ENCODE data around the gene FBXL7. TPM values are rescaled to one million over a fixed set of nuclear protein-coding genes. Genes with fewer than 3 reads are reported as not detected.

The FBXL7 gene
- total RNA-seq, 2 experiments from 2014 or later, result not detected

DNA sequence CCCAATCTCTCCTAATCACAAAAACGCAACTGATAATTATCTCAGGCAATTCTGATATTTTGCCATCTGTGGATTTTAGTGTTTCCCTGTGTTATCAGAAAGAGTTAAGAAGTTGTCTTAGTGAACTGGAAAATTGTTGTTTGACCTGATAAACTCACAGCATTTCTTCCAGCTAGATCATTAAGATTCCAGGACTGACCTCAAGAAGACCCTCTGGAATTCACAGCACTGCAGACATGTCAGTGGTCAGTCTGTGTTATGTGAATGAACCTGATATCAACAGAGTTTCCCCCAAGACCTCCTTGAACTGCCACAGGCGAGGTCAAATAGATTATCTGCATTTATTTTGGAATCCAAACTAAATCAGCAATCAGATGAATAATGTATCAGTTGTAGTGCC is 174.7 kb downstream of the FBXL7 start:
- no peaks in the 10 kb centered on the region for H3K27me3 Mint-ChIP-seq
- ATAC-seq (ENCODE audit: low read depth) (no peak), DNase-seq (no peak)
- H3K36me3 Mint-ChIP-seq, result no peaks in the 10 kb centered on the region
- H3K27ac Mint-ChIP-seq, result no peak overlapping the region
- H3K4me3 Mint-ChIP-seq, result no peak overlapping the region
- POLR2A ChIA-PET, result no interaction called here
- no peaks in the 10 kb centered on the region for H3K4me1 Mint-ChIP-seq
- peaks cover 3% of the 10 kb centered on the region for H3K9me3 Mint-ChIP-seq

DNA sequence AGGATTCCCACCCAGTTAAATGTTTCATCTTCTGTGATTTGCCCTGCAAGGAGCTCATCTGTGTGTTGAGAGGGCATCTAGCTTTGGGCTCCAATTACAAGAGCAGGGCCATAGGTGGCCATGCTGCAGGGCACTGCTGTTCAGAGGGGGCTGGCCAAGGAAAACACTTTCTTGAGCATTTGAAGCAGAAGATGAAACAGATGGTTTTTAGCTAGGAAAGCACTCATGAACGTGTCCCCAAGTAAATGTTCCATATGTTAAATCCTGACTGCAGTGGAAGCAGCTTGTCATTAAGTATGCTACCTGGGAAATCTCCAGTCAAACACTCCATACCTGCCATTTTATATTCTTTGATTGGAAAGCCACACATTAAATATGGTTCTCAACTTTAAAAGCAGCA is 176.6 kb downstream of the FBXL7 start:
- no peak for DNase-seq
- H3K36me3 Mint-ChIP-seq, result no peaks in the 10 kb centered on the region

DNA sequence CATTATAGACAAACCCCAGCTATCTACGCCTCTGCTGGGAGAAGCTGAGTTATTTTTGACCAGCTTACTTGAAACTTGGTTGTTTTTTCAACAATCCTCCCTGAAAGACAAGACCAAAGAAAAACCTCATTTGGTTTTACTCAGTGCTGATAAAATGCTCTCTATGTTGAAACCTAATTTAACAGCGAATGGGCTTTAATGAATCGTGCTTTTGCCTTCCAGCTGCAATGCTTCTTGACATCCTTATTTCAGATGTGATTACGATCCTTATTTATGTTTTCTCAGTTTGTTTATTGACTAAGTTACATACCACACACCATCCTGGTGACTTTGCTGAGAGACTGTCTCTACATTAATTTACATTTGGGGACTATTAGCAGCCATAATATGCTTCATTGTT is 179.2 kb downstream of the FBXL7 start:
- H3K27me3 Mint-ChIP-seq, result no peaks in the 10 kb centered on the region
- no peak for ATAC-seq (ENCODE audit: low read depth)
- no peak overlapping the region for H3K4me3 Mint-ChIP-seq
- POLR2A ChIA-PET, result no interaction called here
- H3K9me3 Mint-ChIP-seq, result peaks cover 1% of the 10 kb centered on the region
- no peaks in the 10 kb centered on the region for H3K4me1 Mint-ChIP-seq
- no peak for DNase-seq
- H3K36me3 Mint-ChIP-seq, result no peaks in the 10 kb centered on the region
- no peak overlapping the region for H3K27ac Mint-ChIP-seq

More for the DNA sequence above, 176.6 kb downstream of the FBXL7 start:
- no peak for ATAC-seq (ENCODE audit: low read depth)
- peaks cover 1% of the 10 kb centered on the region for H3K9me3 Mint-ChIP-seq
- no peak overlapping the region for H3K4me3 Mint-ChIP-seq
- no peaks in the 10 kb centered on the region for H3K4me1 Mint-ChIP-seq
- H3K27me3 Mint-ChIP-seq, result no peaks in the 10 kb centered on the region
- POLR2A ChIA-PET, result no interaction called here
- H3K27ac Mint-ChIP-seq, result no peak overlapping the region

DNA sequence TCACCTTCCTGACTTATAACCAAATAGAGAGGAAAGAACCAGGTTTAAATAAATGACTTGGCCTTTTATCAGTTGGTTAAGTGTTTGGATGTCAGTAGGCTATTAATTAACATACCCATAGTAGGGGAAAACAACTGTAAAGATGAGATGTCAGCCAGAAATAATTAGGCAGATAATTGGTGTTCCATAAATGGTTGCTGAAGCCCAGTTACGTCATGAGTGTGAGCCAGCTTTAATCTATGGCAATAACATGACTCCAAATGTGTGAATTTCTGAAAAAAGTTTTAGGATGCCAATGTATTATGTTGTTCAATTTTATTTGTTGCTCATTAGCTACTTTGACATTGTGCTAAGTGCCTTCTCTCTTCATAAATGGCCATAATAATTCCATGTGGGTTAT is 180.5 kb downstream of the FBXL7 start:
- POLR2A ChIA-PET, result no interaction called here
- no peaks in the 10 kb centered on the region for H3K36me3 Mint-ChIP-seq
- no peak overlapping the region for H3K27ac Mint-ChIP-seq
- DNase-seq (no peak), ATAC-seq (ENCODE audit: low read depth) (no peak)
- peaks cover 1% of the 10 kb centered on the region for H3K9me3 Mint-ChIP-seq
- H3K4me3 Mint-ChIP-seq, result no peak overlapping the region
- no peaks in the 10 kb centered on the region for H3K27me3 Mint-ChIP-seq
- H3K4me1 Mint-ChIP-seq, result no peaks in the 10 kb centered on the region

DNA sequence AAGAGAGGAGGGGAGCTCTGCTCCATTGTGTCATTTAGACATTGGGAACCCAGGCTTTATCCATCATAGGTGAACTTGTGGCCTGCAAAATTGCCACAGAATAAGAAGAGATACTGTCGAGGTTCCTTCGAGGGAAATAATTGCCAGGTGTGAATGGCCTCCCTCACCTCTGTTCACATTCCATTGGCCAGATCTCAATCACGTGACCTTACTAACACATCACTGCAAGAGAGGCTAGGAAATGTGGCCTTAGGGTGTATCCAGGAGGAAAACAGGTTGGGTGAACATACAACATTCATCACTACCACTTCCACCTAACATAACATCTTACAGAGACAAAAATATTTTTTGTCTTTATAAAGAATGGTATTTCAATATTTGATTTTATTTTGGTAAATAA is 182.1 kb downstream of the FBXL7 start:
- H3K36me3 Mint-ChIP-seq, result no peaks in the 10 kb centered on the region
- no peak overlapping the region for H3K27ac Mint-ChIP-seq
- ATAC-seq (ENCODE audit: low read depth), result no peak
- POLR2A ChIA-PET, result no interaction called here
- no peak overlapping the region for H3K4me3 Mint-ChIP-seq
- DNase-seq, result no peak
- H3K4me1 Mint-ChIP-seq, result no peaks in the 10 kb centered on the region
- H3K9me3 Mint-ChIP-seq, result peaks cover 1% of the 10 kb centered on the region
- H3K27me3 Mint-ChIP-seq, result no peaks in the 10 kb centered on the region

DNA sequence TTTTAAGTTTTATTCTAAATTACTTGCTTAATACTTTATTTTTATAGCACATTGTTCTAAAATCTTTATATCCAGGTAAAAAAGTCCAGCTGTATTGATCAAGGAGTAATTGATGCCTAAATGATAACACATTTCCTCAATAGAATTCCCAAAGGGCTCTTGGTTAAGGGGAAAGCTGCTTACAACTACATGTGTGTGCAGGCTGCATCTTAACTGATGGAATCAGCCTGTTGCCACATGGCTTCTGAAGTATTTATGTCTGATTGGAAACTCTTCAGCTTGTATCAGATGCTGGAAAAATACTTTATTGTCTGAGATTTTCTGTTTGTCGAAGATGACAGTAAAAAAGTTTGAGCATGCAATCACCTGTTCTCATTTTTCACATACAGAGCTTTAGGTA is 182.6 kb downstream of the FBXL7 start:
- no peaks in the 10 kb centered on the region for H3K27me3 Mint-ChIP-seq
- POLR2A ChIA-PET, result no interaction called here
- H3K27ac Mint-ChIP-seq, result no peak overlapping the region
- DNase-seq (no peak), ATAC-seq (ENCODE audit: low read depth) (no peak)
- peaks cover 1% of the 10 kb centered on the region for H3K9me3 Mint-ChIP-seq
- no peak overlapping the region for H3K4me3 Mint-ChIP-seq
- H3K4me1 Mint-ChIP-seq, result no peaks in the 10 kb centered on the region
- H3K36me3 Mint-ChIP-seq, result no peaks in the 10 kb centered on the region

DNA sequence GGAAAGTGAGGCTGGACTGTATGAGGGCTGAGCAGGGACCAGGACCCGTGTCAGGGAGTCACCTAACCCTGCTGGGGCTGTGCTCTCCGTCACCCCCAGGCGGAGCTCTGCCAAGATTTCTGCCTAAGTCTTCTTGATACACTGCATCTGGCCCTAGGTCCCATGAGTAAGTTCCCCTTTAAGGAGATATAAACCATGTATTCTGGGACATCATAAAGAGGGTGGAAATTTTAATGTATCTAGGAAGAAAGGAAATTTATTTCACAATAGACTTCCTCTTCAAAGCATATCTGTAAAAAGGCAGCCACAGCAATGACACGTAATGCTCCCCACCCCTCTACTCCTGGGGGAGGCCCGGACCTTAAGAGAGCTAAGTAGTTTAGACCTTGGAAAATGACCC is 183.4 kb downstream of the FBXL7 start:
- no peaks in the 10 kb centered on the region for H3K4me1 Mint-ChIP-seq
- no peaks in the 10 kb centered on the region for H3K36me3 Mint-ChIP-seq
- no peaks in the 10 kb centered on the region for H3K27me3 Mint-ChIP-seq
- no peak overlapping the region for H3K27ac Mint-ChIP-seq
- no peak overlapping the region for H3K4me3 Mint-ChIP-seq
- H3K9me3 Mint-ChIP-seq, result no peaks in the 10 kb centered on the region
- no peak for DNase-seq
- POLR2A ChIA-PET, result no interaction called here
- no peak for ATAC-seq (ENCODE audit: low read depth)

DNA sequence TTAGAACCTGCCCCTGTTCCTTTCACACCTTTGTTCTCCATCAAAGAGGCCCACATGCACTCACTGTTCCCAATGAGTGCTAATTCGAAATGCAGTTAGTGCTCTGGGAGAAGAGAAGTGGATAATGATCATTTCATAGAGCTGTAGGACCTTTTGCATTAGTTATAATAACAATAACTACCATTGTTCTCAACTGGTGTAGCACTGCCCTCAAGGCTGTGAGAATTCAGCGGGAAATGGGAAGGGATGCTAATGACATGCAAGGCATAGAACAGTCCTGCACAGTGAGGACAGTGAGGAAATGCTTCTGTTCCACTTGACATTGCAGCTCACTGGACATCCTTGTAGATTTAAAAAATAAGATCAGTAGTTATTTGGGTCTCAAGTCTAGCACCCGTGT is 187.4 kb downstream of the FBXL7 start:
- Mint-ChIP-seq H3K27me3 (no peaks in the 10 kb centered on the region), H3K36me3 (no peaks in the 10 kb centered on the region), H3K4me1 (no peaks in the 10 kb centered on the region), H3K27ac (no peak overlapping the region), H3K9me3 (no peaks in the 10 kb centered on the region), H3K4me3 (no peak overlapping the region)
- no peak for DNase-seq
- POLR2A ChIA-PET, result no interaction called here
- no peak for ATAC-seq (ENCODE audit: low read depth)

DNA sequence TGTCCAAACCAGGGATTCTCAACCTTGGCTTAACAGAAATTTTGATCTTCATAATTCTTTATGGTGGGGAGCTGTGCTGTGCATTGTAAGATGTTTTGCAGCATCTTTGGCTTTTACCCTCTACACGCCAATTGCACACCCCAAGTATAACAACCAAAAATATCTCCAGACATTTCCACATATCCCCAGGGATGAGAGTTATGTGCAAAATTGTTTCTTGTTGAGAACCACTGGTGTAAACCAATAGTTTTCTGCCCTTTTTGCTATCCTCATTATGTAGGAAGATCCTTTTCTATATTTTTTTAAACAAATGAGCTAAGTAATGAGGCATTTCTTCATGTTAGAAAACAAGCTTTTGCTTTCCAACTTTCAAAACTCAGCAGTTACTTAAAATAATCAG is 189.9 kb downstream of the FBXL7 start:
- no peak for ATAC-seq (ENCODE audit: low read depth)
- Mint-ChIP-seq H3K9me3 (no peaks in the 10 kb centered on the region), H3K36me3 (no peaks in the 10 kb centered on the region), H3K4me1 (no peaks in the 10 kb centered on the region), H3K4me3 (no peak overlapping the region), H3K27ac (no peak overlapping the region), H3K27me3 (no peaks in the 10 kb centered on the region)
- no peak for DNase-seq
- POLR2A ChIA-PET, result no interaction called here

DNA sequence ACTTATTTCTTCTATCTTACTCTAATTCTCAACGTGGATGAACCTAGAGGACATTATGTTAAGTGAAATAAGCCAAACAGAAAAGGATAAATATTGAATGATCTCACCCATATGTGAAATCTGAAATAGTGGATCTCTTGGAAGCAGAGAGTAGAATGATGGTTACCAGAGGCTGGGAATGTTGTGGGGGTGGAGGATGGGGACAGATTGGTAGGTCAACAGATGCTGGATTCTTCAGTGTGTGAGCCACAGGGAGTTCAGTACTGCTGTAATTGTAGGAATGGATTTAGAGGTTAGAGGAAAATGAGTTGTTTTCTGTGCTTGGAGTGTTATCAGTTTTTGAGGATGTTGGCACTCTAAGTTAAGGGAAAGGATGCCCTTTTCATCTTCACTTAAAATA is 190.6 kb downstream of the FBXL7 start:
- POLR2A ChIA-PET, result no interaction called here
- DNase-seq (no peak), ATAC-seq (ENCODE audit: low read depth) (no peak)
- no peaks in the 10 kb centered on the region for H3K27me3 Mint-ChIP-seq
- no peak overlapping the region for H3K27ac Mint-ChIP-seq
- no peaks in the 10 kb centered on the region for H3K4me1 Mint-ChIP-seq
- H3K9me3 Mint-ChIP-seq, result no peaks in the 10 kb centered on the region
- no peak overlapping the region for H3K4me3 Mint-ChIP-seq
- no peaks in the 10 kb centered on the region for H3K36me3 Mint-ChIP-seq

DNA sequence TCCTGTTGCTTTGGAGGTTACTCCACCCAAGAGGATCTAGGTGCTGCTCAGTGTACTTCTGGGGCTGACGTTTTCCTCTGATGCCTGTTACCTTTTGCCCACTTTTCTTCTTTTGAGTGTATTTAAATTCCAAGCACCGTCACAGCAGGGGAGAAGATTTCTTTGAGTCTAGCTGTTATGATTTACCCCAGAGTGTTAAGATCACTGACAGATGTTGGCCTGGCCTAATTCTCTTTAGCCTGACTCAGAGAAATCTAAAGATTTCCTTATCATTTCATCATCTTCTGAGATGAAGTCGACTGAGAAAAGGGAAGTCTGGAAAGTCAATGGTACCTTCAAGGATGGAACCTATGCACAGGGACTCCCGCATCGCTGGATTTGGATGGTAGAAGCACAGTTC is 191.5 kb downstream of the FBXL7 start:
- no peaks in the 10 kb centered on the region for H3K27me3 Mint-ChIP-seq
- H3K36me3 Mint-ChIP-seq, result no peaks in the 10 kb centered on the region
- DNase-seq, result no peak
- H3K4me1 Mint-ChIP-seq, result no peaks in the 10 kb centered on the region
- ATAC-seq (ENCODE audit: low read depth), result no peak
- no peak overlapping the region for H3K4me3 Mint-ChIP-seq
- H3K9me3 Mint-ChIP-seq, result no peaks in the 10 kb centered on the region
- no peak overlapping the region for H3K27ac Mint-ChIP-seq
- POLR2A ChIA-PET, result no interaction called here

DNA sequence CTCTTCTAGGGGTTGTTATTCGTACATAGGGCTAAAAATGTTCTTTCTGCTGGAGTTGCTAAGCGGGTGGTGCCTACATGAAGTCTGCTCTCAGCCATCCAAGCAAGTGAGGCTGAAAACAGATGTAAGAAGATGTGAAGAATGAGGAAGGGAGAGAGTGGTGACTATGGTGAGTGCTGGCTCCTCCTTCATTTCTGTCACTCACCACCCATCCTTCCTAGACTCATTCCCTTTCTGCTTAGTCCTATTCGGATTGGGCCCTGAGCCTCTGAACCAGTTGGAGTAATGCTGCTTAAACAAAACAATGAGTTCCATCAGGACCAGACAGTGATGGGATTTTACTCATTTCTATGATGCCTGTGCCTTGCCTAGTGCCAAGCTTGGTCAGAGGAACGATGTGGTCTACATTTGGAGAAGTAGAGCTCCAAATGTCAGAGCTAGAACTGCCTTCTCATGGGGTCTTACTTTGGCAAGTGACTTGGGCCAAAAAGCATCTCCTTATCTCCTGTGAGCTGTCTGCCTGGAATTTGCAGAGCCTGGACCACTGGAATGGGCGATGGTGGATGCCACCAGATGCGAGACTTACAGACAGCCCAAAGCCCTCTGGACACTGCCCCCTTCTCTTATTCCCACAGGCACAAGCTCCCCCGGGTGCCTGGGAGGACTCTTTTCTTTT is 192.9 kb downstream of the FBXL7 start:
- ATAC-seq (ENCODE audit: low read depth), result no peak
- POLR2A ChIA-PET, result no interaction called here
- no peak for DNase-seq
- no peaks in the 10 kb centered on the region for H3K36me3 Mint-ChIP-seq
- H3K4me1 Mint-ChIP-seq, result no peaks in the 10 kb centered on the region
- no peak overlapping the region for H3K4me3 Mint-ChIP-seq
- H3K27ac Mint-ChIP-seq, result no peak overlapping the region
- H3K9me3 Mint-ChIP-seq, result no peaks in the 10 kb centered on the region
- no peaks in the 10 kb centered on the region for H3K27me3 Mint-ChIP-seq

DNA sequence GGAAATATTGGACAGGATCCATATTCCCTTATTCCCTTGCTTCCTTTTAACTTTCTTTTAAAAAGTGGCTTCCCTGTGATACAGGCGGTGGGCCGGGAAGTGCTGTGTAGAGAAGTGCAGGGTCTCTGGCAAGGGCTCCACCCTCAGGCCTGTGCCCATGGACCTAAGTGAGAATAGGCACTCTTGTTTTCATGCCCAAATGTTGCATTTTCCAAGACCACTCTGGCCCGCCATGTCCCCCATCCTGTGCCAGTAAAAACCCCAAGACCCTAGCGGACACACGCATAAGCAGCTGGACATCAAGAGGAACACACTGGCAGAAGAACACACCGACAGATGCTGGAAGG is 193.4 kb downstream of the FBXL7 start:
- ATAC-seq (ENCODE audit: low read depth) (no peak), DNase-seq (no peak)
- Mint-ChIP-seq H3K27ac (no peak overlapping the region), H3K4me3 (no peak overlapping the region), H3K36me3 (no peaks in the 10 kb centered on the region), H3K4me1 (no peaks in the 10 kb centered on the region), H3K27me3 (no peaks in the 10 kb centered on the region), H3K9me3 (no peaks in the 10 kb centered on the region)
- POLR2A ChIA-PET, result no interaction called here

DNA sequence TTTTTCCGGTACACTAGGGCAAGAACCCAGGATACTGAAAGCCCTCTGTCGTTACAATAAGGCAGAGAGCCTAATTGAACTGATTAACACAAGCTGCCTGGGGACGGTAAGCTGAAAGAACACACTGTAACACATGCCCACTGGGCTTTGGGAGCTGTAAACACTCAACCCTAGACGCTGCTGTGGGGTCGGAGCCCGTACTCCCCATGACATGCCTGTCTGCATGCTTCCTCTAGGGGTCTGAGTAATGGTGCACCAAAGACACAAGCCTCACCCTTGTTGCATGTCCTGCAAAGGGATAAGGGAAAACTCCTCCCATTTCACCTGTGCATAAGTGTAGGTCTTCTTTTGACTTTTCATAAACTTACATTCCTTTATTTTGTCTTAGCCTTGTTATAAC is 194.0 kb downstream of the FBXL7 start:
- H3K36me3 Mint-ChIP-seq, result no peaks in the 10 kb centered on the region
- H3K4me3 Mint-ChIP-seq, result no peak overlapping the region
- DNase-seq, result no peak
- no peak overlapping the region for H3K27ac Mint-ChIP-seq
- no peaks in the 10 kb centered on the region for H3K4me1 Mint-ChIP-seq
- POLR2A ChIA-PET, result no interaction called here
- no peak for ATAC-seq (ENCODE audit: low read depth)
- no peaks in the 10 kb centered on the region for H3K9me3 Mint-ChIP-seq
- no peaks in the 10 kb centered on the region for H3K27me3 Mint-ChIP-seq

DNA sequence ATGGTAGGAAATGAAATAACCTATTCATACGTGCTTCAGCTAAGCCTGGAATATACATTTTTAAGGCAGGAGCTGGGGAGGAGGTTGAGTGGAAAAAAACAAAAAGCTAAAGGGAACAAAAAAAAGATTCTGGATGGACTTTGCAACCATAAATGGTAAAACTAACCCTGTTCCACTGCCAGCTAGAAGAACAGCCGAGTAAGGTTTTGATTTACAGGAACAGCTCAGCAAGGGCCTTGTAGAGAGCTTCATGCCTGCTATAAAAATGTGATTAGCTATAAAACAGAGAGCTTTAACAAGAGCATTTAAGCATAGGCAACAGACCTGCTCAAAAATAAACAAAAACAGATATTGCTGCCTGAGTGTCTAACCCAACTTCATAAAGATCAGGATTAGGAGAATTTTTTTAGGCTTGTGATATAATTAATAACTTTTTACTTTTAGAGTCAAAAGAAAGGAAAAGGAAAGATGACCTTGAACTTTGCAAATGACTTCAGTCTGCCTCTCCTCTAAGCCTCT is 194.8 kb downstream of the FBXL7 start:
- no peaks in the 10 kb centered on the region for H3K27me3 Mint-ChIP-seq
- no peak overlapping the region for H3K27ac Mint-ChIP-seq
- POLR2A ChIA-PET, result no interaction called here
- H3K4me3 Mint-ChIP-seq, result no peak overlapping the region
- no peaks in the 10 kb centered on the region for H3K9me3 Mint-ChIP-seq
- no peaks in the 10 kb centered on the region for H3K4me1 Mint-ChIP-seq
- ATAC-seq (ENCODE audit: low read depth) (no peak), DNase-seq (no peak)
- no peaks in the 10 kb centered on the region for H3K36me3 Mint-ChIP-seq
